ENCODE results near the gene CCDC167. TPM values are rescaled to one million over a fixed set of nuclear protein-coding genes. Genes with fewer than 3 reads are reported as not detected.

Gene CCDC167
- total RNA-seq, 2 experiments from 2014 or later = 55.3 to 60.3 TPM

Other genes starting within 250 kb of the CCDC167 start
- gene TBC1D22B, start 242.1 kb downstream of the CCDC167 start, total RNA-seq = 10 to 100 TPM; 14.9 to 17.0 TPM
- 1 to 10 TPM; 2.5 TPM for gene TMEM217, start 241.7 kb downstream of the CCDC167 start, total RNA-seq
- 10 to 100 TPM; 20.6 to 23.8 TPM for gene RNF8, start 145.9 kb downstream of the CCDC167 start, total RNA-seq
- 10 to 100 TPM; 65.3 to 74.6 TPM for gene CMTR1, start 66.7 kb downstream of the CCDC167 start, total RNA-seq
- gene MDGA1, start 198.0 kb upstream of the CCDC167 start, total RNA-seq = under 1 TPM; 0.02 to 0.14 TPM